Measurements from ENCODE around the gene PRKCQ.
"Not testable (repeated sequence)": the region's sequence is repeated elsewhere in the genome, so short reads cannot be mapped to it uniquely, and the experiment has no call there.

Gene PRKCQ

GRCh38 chr10:6384031-6384430, 196.0 kb downstream of the PRKCQ start:
- DNase-seq (ENCODE audit: low spot score): no peak

GRCh38 chr10:6383096-6383812, 196.8 kb downstream of the PRKCQ start:
- peak; percentile 65 for DNase-seq (ENCODE audit: low spot score)

DNA sequence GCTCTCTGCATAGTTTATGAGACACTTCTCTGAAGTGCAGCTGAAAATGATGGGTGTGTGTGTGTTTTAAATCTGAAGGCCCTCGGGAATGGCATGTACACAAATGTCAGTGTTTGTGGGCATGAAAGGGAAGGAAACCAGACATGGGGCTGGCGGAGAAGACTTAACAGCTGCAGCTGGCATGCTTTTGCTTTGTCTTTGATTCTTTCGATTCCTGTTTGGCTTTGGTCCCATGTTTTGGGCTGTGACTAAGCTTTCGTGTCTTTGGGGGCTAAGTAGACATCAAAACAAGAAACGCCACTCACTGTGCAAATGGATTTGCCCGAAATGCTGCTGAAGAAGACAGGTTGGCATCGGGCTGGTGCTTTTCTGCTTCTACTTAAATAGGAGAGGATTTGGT, 198.0 kb downstream of the PRKCQ start:
- peak; percentile 43 for DNase-seq (ENCODE audit: low spot score)

DNA sequence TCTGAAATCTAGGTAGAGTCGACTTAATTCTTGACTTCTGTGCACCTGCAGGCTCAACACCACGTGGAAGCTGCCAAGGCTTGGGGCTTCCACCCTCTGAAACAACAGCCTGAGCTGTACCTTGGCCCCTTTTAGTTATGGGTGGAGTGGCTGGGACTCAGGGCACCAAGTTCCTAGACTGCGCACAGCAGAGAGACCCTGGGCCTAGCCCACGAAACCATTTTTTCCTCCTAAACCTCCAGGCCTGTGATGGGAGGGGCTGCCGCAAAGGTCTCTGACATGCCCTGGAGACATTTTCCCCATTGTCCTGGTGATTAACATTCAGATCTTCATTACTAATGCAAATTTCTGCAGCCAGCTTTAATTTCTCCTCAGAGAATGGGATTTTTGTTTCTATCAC, 199.6 kb downstream of the PRKCQ start:
- DNase-seq (ENCODE audit: low spot score): not testable (repeated sequence)

DNA sequence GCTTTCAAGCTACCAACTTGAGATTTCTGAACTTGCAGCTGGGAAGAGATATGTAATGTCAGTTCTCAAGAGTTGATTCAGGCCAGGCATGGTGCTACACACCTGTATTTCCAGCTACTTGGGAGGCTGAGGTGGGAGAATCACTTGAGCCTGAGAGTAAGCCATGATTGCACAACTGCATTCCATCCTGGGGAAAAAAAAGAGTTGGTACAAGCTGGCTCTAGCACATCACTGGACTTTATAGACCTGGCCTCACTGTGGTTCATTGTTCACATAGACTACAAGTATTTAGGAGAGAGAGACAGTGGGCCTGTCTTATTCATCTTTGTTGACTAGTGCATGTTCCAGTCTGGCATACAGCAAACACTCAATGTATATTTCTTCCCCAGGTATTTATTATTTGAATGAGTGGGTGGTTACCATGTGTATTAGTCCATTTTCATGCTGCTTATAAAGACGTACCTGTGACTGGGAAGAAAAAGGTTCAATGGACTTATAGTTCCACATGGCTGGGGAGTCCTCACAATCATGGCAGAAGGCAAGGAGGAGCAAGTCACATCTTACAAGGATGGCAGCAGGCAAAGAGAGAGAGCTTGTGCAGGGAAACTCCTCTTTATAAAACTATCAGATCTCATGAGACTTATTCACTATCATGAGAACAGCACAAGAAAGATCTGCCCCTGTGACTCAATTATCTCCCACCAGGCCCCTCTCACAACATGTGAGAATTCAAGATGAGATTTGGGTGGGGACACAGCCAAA, 200.9 kb downstream of the PRKCQ start:
- no peak for DNase-seq (ENCODE audit: low spot score)

Measured in AG08396 (cell line).